IPS-15b (cell line): Measurements from ENCODE around the gene MSMP.

Experiments used
- H3K27me3 ChIP-seq: one replicate; pipeline ENCODE4 v1.6.1; 2013; ENCODE audit warnings: low read length; ENCODE audit not compliant: control insufficient read depth, insufficient read depth
- H3K36me3 ChIP-seq: one replicate; pipeline ENCODE4 v1.6.1; 2013; ENCODE audit warnings: low read length; ENCODE audit not compliant: control insufficient read depth, insufficient read depth
- H3K4me1 ChIP-seq: one replicate; pipeline ENCODE4 v1.6.1; 2013; ENCODE audit warnings: mild to moderate bottlenecking, low read length; ENCODE audit not compliant: control insufficient read depth, insufficient read depth
- H3K4me3 ChIP-seq: one replicate; pipeline ENCODE4 v1.5.1; 2013; ENCODE audit warnings: low read depth, low read length
- H3K9ac ChIP-seq: one replicate; pipeline ENCODE4 v1.6.1; 2013; ENCODE audit warnings: low read depth, mild to moderate bottlenecking, low read length
- H3K9me3 ChIP-seq: one replicate; pipeline ENCODE4 v1.6.1; 2013; ENCODE audit warnings: mild to moderate bottlenecking, low read length; ENCODE audit not compliant: control insufficient read depth, insufficient read depth

MSMP gene

DNA sequence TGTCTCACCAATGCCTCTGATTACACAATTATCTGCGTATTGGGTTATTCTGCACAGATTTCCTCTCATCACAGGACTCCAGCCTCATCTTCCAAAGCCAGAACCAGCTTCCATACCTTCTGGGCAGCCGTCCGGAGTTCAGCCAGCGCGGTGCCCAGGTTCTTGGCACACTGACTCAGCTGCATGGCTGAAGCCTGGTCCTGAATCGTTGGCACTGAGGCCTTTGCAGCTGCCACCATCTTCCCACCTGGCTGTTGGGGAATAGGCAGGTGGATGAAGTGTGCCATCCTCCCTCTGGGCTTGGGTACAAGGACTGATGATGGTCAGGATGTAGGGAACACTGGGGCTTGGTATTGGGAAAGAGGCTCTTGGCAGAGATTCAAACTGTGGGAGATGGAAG lies 40.0 kb downstream of the MSMP start:
- no peaks in the 10 kb centered on the region for H3K4me1 ChIP-seq
- no peaks in the 10 kb centered on the region for H3K9me3 ChIP-seq
- H3K9ac ChIP-seq, result no peak overlapping the region
- H3K4me3 ChIP-seq, result no peak overlapping the region
- H3K27me3 ChIP-seq, result no peaks in the 10 kb centered on the region
- H3K36me3 ChIP-seq, result peaks cover 70% of the 10 kb centered on the region

GRCh38 chr9:35713578-35713977 lies 40.5 kb downstream of the MSMP start:
- no peak overlapping the region for H3K9ac ChIP-seq
- H3K36me3 ChIP-seq, result peaks cover 64% of the 10 kb centered on the region
- no peaks in the 10 kb centered on the region for H3K27me3 ChIP-seq
- no peak overlapping the region for H3K4me3 ChIP-seq
- no peaks in the 10 kb centered on the region for H3K9me3 ChIP-seq
- no peaks in the 10 kb centered on the region for H3K4me1 ChIP-seq

DNA sequence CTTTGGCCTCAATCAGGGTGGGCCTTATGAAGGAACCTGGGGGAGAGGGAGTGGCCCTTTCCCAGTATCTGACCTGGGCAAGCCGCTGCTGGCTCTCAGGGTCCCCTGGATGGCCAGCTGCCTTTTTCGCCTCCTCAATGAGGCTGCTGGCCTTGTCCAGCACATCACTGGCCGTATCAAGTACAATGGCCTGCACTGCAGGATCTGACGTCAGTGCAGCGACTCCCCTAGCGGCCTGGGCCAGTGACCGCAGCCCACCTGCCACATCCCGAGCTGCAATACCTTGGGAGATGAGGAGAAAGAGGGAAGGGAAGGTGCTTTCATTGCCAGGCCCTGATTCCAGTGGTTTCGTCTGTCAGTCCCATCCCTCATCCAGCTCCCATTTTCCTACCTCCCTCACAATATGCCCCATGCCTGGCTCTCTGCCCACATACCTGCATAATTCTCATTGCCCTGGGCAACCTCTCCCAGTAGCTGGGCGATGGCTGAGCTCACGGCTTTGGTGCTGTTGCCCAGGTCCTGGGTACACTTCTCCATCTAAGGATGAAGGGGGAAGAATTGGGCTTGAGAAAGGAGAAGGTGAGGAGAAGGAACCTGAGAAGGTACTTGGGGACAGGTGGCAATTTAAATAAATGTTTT lies 41.2 kb downstream of the MSMP start:
- H3K9me3 ChIP-seq, result no peaks in the 10 kb centered on the region
- H3K4me1 ChIP-seq, result no peaks in the 10 kb centered on the region
- no peak overlapping the region for H3K4me3 ChIP-seq
- no peaks in the 10 kb centered on the region for H3K27me3 ChIP-seq
- H3K9ac ChIP-seq, result no peak overlapping the region
- H3K36me3 ChIP-seq, result peaks cover 63% of the 10 kb centered on the region

DNA sequence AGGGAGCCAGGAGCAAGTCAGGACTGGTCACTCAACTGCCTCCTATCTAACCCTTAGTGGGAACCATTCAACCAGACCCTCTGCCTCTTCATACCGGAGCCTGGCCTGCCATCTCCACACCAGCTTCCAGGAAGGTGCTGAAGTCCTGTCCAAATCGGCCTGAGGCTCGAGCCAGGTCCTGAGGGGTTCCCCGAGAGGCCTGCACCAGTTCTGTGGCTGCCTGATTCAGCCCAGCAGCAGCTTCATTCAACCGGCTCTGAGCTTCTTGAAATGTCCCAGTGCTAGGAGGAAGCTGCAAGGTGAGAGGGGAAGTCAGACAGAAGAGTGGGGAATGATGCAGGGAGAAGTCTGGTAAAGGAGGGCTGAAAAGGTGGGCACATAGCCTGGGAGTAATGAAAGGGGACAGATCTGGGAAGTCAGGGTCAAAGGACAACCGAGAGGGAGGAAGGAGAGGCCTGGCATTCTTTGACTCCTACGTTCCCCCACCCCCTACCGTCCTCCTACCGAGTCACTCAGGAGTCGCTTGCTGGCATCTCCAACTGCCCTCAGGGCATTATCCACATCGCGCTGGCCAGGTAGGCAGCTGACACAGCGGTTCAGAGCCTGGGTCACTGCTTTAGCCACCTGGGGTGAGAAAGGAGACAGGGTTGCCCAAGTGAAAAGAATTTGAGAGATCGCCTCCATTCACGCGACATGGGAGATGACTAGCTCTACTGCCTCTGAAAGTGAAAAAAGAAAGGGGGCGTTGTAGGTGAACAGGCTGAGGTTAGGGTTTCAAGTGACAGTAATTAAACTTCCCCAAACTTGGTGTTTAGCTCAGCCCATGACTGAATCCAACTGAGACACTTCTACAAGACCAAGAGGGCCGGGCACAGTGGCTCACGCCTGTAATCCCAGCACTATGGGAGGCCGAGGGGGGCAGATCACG lies 42.3 kb downstream of the MSMP start:
- H3K9ac ChIP-seq, result no peak overlapping the region
- no peaks in the 10 kb centered on the region for H3K9me3 ChIP-seq
- no peaks in the 10 kb centered on the region for H3K27me3 ChIP-seq
- H3K4me1 ChIP-seq, result no peaks in the 10 kb centered on the region
- H3K4me3 ChIP-seq, result no peak overlapping the region
- H3K36me3 ChIP-seq, result peaks cover 63% of the 10 kb centered on the region

GRCh38 chr9:35710818-35711500 lies 43.1 kb downstream of the MSMP start:
- Histone ChIP-seq H3K4me3 (no peak overlapping the region), H3K27me3 (no peaks in the 10 kb centered on the region), H3K9me3 (no peaks in the 10 kb centered on the region), H3K4me1 (no peaks in the 10 kb centered on the region), H3K36me3 (peaks cover 66% of the 10 kb centered on the region), H3K9ac (no peak overlapping the region)

DNA sequence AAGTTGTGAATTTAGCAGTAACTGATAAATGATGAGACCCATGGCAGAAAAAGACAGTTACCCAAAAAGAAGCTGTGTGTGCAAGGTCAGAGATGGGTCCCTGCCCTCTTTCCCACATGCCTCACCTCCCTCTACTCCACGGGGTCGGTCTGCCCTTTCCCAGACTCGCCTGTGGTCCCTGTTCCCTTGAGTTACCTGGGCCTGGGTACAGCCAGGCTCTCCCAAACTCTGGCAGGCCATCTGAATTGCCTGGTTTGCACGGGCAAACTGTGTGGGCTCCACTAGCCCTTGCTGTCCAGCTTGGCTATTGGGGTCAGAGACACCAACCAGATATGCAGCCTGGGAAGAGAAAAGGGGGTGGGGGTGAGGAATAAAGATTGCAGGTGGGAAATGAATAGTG lies 45.9 kb downstream of the MSMP start:
- Histone ChIP-seq H3K4me1 (no peaks in the 10 kb centered on the region), H3K9me3 (no peaks in the 10 kb centered on the region), H3K4me3 (no peak overlapping the region), H3K9ac (no peak overlapping the region), H3K36me3 (peaks cover 76% of the 10 kb centered on the region), H3K27me3 (no peaks in the 10 kb centered on the region)

DNA sequence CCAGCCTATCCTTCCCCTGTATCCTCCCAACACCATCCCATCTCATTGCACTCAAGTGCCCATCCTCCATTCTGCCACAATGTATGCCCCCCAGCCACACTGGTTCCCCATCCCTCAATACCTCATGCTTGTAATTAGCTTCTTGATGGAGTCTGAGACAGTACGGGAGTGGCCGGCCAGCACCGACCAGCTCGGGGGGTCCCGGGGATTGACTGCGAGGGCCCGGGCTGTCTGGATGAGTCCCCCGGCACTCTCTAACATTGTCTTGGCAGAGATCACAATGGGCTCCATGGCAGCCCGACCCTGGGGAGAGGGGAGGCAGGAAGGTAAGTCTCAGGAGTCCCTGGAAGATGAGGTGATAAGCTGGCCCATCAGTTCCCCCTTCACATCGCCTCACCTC lies 47.1 kb downstream of the MSMP start:
- Histone ChIP-seq H3K9me3 (no peaks in the 10 kb centered on the region), H3K4me1 (no peaks in the 10 kb centered on the region), H3K9ac (no peak overlapping the region), H3K27me3 (no peaks in the 10 kb centered on the region), H3K4me3 (no peak overlapping the region), H3K36me3 (peaks cover 80% of the 10 kb centered on the region)

DNA sequence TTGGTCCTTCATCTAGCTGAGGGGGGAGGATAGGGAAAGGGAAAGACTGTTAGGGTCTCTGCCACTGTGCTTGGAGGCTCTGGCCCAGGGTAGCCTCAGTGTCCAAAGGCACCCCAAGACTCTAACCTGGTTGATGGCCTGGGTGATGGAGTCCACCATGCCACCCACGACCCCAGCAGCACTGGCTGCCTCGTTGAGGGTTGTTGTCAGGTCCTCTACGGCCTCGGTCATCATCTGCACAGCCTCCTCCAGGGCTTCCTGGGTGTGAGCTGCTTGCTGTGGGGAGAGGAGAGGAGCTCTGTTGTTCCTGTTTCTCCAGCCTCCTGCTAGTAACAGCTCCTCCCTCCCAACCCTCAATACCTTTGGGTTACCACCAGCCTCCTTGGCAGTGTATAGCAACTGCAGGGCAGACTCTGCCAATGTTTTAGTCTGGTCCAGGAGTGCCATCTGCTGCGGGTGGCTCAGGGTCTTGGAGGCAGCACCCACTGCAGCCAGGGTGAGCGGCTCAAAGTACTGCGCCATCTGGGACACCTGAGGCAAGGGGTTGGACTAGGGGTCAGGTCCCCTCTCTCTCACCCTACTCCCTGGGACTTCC lies 48.1 kb downstream of the MSMP start:
- Histone ChIP-seq H3K9ac (no peak overlapping the region), H3K4me1 (no peaks in the 10 kb centered on the region), H3K4me3 (no peak overlapping the region), H3K36me3 (peaks cover 76% of the 10 kb centered on the region), H3K27me3 (no peaks in the 10 kb centered on the region), H3K9me3 (no peaks in the 10 kb centered on the region)

GRCh38 chr9:35705372-35705771 lies 48.7 kb downstream of the MSMP start:
- Histone ChIP-seq H3K4me1 (no peaks in the 10 kb centered on the region), H3K9ac (no peak overlapping the region), H3K36me3 (peaks cover 72% of the 10 kb centered on the region), H3K4me3 (no peak overlapping the region), H3K27me3 (no peaks in the 10 kb centered on the region), H3K9me3 (no peaks in the 10 kb centered on the region)

GRCh38 chr9:35703906-35704672 lies 50.0 kb downstream of the MSMP start:
- Histone ChIP-seq H3K4me1 (no peaks in the 10 kb centered on the region), H3K9ac (no peak overlapping the region), H3K36me3 (peaks cover 81% of the 10 kb centered on the region), H3K27me3 (no peaks in the 10 kb centered on the region), H3K4me3 (no peak overlapping the region), H3K9me3 (no peaks in the 10 kb centered on the region)
